Activated naive CD4-positive, alpha-beta T cell treated with anti-CD3 and anti-CD28 coated beads, Interleukin-2, amount 50 U/mL, for 16 hours (primary cell): Measurements from ENCODE around the gene PIK3R3.
"Not testable (repeated sequence)": the region's sequence is repeated elsewhere in the genome, so short reads cannot be mapped to it uniquely, and the experiment has no call there.

Source experiments
- DNase-seq: peaks from one replicate; pipeline ENCODE4 v3.0.0-alpha.2; 2020

Gene PIK3R3

DNA sequence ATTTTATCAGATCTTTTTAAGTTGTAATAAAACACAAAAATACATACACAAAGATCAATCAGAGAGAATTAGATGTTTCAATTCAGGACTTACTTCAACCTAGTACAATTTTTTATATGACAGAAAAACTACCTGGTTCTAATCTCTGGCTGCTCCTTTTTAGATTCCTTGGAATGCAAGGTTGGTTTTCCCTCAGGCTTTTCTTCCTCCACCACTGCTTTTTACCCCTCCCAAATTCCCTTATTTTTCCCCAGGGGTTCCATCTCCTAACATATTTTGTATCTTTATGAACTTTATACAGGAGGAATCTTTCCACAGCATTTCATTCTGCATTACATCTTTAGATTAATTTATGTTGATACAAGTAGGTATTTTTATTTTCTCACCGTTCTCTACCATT, 33.2 kb downstream of the PIK3R3 start:
- no peak for DNase-seq

DNA sequence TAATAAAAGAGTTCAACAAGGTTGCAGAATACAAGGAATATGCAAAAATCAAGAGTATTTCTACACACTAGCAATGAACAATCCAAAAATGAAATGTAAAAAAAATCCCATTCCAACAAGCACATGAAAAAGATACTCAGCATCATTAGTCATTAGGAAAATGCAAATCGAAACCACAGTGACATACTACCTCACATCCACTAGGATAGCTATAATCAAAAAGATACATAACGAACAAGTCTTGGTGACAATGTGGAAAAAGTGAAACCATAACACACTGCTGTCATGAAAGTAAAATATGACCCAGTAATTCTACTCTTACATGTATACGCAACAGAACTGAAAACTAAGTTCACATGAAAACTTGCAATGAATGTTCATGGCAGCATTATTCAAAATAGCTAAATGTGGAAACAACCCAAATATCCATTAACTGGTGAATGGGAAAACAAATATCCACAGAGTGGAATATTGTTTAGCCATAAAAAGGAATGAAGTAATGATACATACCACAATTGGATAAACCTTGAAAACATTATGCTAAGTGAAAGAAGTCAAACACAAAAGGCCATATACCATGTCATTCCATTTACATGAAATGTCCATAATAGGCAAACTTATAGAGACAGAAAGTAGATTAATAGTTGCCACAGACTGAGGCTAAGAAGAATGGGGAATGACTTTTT, 34.3 kb downstream of the PIK3R3 start:
- no peak for DNase-seq

GRCh38 chr1:46097149-46097472, 35.3 kb downstream of the PIK3R3 start:
- DNase-seq: no peak

GRCh38 chr1:46096269-46097148, 35.9 kb downstream of the PIK3R3 start:
- DNase-seq: no peak

DNA sequence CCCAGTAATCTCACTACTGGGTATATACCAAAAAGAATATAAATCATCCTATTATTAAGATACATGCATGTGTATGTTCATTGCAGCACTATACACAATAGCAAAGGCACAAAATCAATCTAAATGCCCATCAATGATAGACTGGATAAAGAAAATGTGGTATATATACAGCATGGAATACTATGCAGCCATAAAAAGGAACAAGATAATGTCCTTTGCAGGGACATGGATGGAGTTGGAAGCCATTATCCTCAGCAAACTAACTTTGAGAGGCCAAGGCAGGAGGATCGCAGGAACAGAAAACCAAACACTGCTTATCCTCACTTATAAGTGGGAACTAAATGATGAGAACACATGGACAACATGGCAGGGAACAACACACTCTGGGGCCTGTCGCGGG, 37.3 kb downstream of the PIK3R3 start:
- not testable (repeated sequence) for DNase-seq

- no peak for DNase-seq
These were observed 37.9 kb downstream of the PIK3R3 start for GRCh38 chr1:46094471-46095005.

- not testable (repeated sequence) for DNase-seq
These were observed 38.6 kb downstream of the PIK3R3 start for GRCh38 chr1:46093832-46094231.

DNA sequence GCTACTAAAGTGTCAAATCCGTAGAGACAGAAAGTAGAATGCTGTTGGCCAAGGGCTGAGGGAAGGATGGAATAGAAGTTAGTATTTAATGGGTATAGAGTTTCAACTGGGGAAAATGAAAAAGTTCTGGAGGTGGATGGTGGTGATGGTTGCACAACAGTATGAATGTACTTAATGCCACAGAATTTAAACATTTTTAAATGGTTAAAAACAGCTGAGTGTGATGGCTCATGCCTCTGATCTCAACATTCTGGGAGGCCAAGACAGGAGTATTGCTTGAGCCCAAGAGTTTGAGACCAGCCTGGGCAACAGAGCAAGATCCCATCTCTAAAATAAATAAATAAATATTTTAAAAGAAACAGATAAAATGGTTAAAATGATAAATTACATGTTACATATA, 44.5 kb downstream of the PIK3R3 start:
- DNase-seq: no peak

- DNase-seq: no peak
These were observed 45.9 kb downstream of the PIK3R3 start for GRCh38 chr1:46086576-46086975.

DNA sequence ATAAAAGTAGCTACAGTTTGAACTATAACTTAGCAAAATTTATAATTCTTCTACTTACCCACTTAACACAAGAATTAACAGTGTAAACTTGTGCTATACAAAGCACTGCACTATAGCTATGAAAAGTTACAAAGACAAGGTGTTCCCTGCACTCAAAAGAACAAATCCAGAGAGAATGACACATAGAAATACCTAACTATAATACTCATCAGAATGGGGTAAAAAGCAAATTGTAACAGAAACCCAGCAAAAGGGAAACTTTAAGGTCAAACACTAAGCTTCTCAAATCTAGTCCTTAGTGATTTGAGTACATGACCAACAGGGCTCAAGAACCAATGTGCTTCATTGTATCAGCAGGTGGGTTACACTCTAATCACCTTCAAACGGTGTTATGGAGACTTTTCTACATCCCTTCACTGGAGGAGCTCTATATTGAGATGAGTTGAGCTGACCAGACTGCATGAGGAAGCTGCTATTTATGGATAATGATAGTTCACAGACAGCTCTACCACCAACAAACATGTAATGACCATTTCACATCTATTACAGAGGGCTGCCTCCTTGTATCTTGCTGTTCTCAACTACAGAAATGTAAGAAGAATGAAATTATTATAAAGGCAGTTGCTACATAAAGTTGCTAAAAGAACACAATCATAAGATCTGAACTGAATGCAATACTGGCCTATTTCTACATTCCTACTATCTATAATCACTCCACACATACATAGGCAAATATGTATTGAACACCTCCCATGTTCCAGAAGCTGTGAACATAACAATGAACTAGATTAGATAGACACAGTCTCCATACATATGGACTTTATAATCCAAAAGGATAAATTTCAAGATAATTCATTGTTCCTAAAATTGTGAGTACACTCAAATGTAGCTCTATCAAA, 47.6 kb downstream of the PIK3R3 start:
- DNase-seq: no peak

DNA sequence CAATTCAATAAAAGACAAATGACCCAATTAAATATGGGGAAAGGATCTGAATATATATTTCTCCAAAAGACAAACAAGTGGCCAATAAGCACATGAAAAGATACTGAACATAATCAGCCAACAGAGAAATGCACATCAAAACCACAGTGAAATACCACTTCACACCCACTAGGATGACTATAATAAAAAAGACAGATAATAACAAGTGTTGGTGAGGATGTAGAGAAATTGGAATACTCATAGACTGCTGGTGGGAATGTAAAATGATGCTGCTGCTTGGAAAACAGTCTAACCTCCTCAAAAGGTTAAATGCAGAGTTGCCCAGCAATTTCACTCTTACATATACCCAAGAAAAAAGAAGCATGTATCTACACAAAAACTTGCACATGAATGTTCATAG, 48.9 kb downstream of the PIK3R3 start:
- DNase-seq: no peak

- DNase-seq: no peak
These were observed 50.8 kb downstream of the PIK3R3 start for GRCh38 chr1:46081619-46082018.

- DNase-seq: no peak
These were observed 51.2 kb downstream of the PIK3R3 start for GRCh38 chr1:46081206-46081605.

- DNase-seq: no peak
These were observed 52.2 kb downstream of the PIK3R3 start for GRCh38 chr1:46080257-46080656.

DNA sequence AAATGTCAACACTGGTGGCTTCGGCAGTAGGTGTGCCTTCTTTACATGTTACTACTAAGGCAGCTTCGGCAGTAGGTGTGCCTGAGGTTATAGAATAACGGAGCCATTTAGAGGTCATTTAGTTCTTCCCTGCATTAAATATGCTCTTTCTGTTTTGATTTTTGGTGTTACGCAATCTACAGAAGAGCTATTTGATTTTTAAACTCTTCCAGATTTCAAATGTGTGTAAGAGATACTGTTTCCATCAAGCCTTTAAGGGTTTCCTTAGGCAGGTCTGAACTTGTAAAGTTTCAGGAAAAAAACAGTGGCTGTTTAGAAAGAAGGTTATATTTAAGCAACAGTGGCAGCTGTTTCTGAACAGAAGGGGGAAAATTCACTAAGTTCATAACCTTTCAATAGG, 54.8 kb downstream of the PIK3R3 start:
- no peak for DNase-seq

DNA sequence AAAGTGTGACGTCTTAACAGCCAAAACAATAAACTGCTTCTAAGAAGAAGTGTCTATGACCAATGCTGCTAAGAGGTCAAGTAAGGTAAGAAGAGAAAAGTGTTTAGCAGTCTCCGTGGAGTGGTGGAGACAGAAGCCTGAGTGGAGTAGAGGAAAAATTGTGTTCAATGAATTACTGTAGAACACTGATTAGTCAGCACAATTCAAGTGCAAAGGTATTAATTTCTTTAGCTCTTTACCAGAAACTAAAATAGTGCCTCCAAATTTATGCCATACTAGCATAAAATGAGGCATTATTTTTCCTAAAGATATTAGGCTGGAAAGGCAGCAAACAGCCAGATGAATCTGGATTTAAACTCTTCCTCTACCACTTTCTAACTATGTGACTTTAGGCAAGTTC, 56.1 kb downstream of the PIK3R3 start:
- no peak for DNase-seq

DNA sequence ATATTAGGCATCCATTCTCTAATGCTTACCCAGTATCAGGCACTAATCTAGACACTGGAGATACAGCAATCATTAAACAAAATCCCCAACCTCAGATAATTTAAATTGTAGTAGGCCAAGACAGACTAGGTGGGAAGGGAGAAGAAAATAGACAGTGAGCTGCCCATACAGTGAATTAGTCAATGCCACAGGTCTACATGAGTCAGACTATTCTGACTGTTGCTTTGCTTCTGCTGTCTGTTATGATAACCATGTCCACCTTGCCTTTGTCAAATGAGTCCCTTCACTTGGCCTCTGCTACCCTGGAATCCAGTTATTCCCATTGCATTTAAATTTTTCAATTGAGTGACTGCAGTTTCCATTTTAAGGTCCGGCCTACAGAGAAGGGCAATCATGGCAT, 59.5 kb downstream of the PIK3R3 start:
- DNase-seq: no peak

DNA sequence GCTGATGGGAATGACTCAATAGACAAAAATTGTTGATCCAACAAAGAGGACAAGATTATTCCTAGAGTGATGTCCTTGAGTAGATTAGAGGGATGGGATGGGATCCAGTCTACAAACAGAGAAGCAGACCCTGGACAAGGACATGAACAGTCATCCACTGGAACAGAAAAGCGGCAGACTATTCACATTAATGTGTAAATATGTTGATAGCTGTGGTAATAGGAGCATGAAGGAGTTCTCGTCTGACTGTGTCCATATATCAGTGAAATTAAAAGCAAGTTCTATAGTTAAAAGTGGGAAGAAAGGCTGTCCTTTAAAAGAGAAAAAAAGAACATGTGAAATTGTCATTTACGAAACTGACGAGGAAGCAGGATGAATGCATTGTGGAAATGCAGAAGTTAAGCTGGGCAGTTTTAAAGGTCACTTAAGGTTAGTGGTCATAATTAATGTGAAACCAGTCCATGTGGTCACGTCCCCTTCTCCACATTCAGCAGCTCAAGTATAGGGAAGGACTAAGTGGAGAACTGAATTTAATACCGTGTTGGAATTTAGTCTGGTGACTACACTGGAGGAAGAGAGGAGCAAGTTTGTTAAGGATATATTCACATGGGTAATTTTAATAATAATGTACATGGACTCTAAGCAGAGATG, 62.1 kb downstream of the PIK3R3 start:
- DNase-seq: no peak

GRCh38 chr1:46068525-46068924, 63.9 kb downstream of the PIK3R3 start:
- no peak for DNase-seq

GRCh38 chr1:46067652-46068051, 64.8 kb downstream of the PIK3R3 start:
- DNase-seq: no peak

DNA sequence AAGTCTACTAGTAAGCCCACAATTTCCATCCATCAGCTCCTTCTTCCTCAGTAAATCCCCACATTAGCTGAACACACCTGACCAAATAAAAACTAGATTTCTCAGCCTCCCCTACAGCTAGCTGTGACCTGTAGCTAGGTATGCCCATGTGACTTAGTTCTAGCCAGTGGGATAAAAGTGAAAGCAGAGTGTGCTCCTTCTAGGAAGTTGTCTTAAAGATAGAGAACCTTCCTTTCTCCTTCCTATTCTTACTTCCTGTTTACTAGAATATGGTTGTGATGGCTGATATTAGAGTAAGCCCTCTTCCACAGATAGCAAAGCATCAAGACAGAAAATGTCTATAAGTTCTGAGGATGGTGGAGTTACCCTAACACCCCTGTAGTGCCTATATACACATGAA, 67.0 kb downstream of the PIK3R3 start:
- no peak for DNase-seq

DNA sequence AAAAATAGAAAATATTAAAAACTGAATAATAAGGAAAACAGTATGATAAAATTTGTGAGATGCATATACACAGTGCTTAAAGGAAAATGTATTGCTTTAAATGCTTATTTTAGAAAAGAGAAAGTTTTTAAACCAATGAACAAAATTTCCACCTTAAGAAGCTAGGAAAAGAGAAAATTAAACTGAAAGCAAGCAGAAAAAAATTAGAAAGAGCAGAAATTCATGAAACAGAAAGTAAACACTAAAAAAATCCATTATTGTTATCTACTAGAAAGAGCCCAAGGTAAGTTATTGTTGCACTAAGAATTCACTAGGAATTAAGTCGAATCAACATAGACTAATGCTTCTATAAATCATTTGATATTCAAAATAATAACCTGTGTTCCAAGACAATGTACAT, 67.7 kb downstream of the PIK3R3 start:
- no peak for DNase-seq
